ENCODE data around the gene PAPPA2.

The PAPPA2 gene

GRCh38 chr1:176536588-176536987 lies 73.6 kb downstream of the PAPPA2 start:
- TF ChIP-seq, protein P1, sequence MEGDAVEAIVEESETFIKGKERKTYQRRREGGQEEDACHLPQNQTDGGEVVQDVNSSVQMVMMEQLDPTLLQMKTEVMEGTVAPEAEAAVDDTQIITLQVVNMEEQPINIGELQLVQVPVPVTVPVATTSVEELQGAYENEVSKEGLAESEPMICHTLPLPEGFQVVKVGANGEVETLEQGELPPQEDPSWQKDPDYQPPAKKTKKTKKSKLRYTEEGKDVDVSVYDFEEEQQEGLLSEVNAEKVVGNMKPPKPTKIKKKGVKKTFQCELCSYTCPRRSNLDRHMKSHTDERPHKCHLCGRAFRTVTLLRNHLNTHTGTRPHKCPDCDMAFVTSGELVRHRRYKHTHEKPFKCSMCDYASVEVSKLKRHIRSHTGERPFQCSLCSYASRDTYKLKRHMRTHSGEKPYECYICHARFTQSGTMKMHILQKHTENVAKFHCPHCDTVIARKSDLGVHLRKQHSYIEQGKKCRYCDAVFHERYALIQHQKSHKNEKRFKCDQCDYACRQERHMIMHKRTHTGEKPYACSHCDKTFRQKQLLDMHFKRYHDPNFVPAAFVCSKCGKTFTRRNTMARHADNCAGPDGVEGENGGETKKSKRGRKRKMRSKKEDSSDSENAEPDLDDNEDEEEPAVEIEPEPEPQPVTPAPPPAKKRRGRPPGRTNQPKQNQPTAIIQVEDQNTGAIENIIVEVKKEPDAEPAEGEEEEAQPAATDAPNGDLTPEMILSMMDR (IDR thresholded peaks at IDR 0.05; ENCODE audit: low read depth, low read length, missing control alignments): no peak
- no peak for DNase-seq (ENCODE audit: extremely low read depth, low read depth)
- no peak overlapping the region for H3K4me3 ChIP-seq (replicated peaks; ENCODE audit: low read depth, low read length)

DNA sequence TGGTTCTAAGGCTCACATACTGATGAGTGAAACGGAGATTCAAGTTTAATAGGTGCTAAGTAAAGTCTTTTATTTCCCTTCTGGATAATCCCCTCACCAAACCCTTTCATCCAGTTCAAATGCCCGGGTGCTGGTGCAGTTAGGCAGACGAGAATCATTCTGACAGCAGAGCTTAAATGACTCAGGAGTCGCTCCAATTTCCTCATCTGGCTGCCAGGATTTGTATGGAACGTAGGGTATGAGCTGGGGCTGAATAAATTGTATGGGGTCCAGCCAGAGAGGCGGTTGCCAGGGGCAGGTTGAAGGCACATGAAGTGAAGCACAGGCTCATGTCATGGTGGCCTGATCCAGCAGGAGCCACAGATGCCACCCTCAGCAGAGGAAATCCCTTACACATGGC lies 76.0 kb downstream of the PAPPA2 start:
- no peak for DNase-seq (ENCODE audit: extremely low read depth, low read depth)
- no peak overlapping the region for H3K4me3 ChIP-seq (replicated peaks; ENCODE audit: low read depth, low read length)
- TF ChIP-seq, protein P1 (IDR thresholded peaks at IDR 0.05; ENCODE audit: low read depth, low read length, missing control alignments): no peak

- TF ChIP-seq, protein P1 (IDR thresholded peaks at IDR 0.05; ENCODE audit: low read depth, low read length, missing control alignments): no peak
- no peak overlapping the region for H3K4me3 ChIP-seq (replicated peaks; ENCODE audit: low read depth, low read length)
- no peak for DNase-seq (ENCODE audit: extremely low read depth, low read depth)
Observed at GRCh38 chr1:176540428-176540827, 77.5 kb downstream of the PAPPA2 start.

GRCh38 chr1:176541663-176542062 lies 78.7 kb downstream of the PAPPA2 start:
- TF ChIP-seq, protein P1 (IDR thresholded peaks at IDR 0.05; ENCODE audit: low read depth, low read length, missing control alignments): no peak
- no peak for DNase-seq (ENCODE audit: extremely low read depth, low read depth)
- no peak overlapping the region for H3K4me3 ChIP-seq (replicated peaks; ENCODE audit: low read depth, low read length)

DNA sequence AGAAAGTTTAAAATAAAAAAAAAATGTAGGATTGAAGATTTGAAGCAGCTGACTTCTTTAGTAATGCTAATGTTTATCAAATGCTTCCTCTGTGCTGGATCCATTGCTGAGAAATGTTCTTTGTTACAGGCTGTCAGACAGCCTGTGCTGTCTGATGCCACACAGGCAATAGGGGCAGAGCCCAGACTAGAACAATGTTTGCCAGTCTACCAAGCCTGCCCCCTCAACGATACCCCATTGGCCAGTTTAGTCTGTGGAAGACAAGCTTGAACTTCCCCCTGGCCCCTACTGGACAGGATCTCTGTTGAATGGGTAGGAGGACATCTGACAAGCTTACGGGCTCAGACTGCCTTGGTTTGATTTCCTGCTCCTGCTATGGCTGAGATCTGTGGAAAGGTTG lies 79.4 kb downstream of the PAPPA2 start:
- DNase-seq (ENCODE audit: extremely low read depth, low read depth): no peak
- H3K4me3 ChIP-seq (replicated peaks; ENCODE audit: low read depth, low read length): no peak overlapping the region
- TF ChIP-seq, protein P1 (IDR thresholded peaks at IDR 0.05; ENCODE audit: low read depth, low read length, missing control alignments): no peak

DNA sequence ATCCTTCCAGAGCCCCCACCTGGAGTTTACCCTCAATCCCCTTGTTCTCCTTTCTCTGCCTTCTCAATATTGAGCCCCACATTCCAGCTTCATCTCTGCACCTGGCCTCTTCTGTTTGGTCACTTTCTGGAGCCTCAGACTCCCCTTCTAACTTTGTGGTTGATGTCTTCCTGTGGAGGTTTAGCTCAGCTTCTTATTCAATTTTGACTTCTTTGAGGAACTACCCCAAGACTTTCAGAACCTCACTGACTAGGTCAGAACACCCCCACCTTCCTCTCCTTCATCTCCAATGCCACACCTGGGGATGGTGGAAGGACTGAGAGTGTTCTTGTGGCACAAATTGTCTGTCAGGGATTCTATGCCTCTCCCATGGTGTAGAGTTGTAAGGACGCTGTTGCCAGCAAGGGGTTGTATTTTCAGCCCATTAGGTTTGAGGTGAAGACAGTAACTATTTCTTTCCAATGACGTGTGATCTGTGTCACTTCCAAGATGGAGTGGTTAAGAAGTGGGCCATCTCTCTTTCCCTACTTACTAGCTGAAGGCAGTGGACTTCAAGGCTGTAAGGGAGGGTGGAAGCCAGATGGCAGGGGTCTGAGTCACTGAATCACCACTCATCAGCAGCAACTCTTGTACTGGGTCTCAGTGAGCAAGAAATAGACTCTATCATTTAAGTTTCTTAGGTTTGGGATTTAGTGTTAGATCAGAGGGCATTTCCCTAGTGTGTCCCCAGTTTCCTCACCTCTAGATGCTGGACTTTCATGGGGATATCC lies 80.6 kb downstream of the PAPPA2 start:
- no peak overlapping the region for H3K4me3 ChIP-seq (replicated peaks; ENCODE audit: low read depth, low read length)
- no peak for DNase-seq (ENCODE audit: extremely low read depth, low read depth)
- TF ChIP-seq, protein P1 (IDR thresholded peaks at IDR 0.05; ENCODE audit: low read depth, low read length, missing control alignments): no peak

All from HFF-Myc (cell line).